GM19351 (cell line): ENCODE data around the gene EIF3J.
"Not testable (repeated sequence)": the region's sequence is repeated elsewhere in the genome, so short reads cannot be mapped to it uniquely, and the experiment has no call there.

Experiments used
- ATAC-seq: cut with Tn5 transposase; IDR thresholded peaks from one replicate; pipeline ENCODE4 v1.9.1; 2021; ENCODE audit warnings: mild to moderate bottlenecking, moderate library complexity; ENCODE audit not compliant: unreplicated experiment

EIF3J gene, protein sequence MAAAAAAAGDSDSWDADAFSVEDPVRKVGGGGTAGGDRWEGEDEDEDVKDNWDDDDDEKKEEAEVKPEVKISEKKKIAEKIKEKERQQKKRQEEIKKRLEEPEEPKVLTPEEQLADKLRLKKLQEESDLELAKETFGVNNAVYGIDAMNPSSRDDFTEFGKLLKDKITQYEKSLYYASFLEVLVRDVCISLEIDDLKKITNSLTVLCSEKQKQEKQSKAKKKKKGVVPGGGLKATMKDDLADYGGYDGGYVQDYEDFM

DNA sequence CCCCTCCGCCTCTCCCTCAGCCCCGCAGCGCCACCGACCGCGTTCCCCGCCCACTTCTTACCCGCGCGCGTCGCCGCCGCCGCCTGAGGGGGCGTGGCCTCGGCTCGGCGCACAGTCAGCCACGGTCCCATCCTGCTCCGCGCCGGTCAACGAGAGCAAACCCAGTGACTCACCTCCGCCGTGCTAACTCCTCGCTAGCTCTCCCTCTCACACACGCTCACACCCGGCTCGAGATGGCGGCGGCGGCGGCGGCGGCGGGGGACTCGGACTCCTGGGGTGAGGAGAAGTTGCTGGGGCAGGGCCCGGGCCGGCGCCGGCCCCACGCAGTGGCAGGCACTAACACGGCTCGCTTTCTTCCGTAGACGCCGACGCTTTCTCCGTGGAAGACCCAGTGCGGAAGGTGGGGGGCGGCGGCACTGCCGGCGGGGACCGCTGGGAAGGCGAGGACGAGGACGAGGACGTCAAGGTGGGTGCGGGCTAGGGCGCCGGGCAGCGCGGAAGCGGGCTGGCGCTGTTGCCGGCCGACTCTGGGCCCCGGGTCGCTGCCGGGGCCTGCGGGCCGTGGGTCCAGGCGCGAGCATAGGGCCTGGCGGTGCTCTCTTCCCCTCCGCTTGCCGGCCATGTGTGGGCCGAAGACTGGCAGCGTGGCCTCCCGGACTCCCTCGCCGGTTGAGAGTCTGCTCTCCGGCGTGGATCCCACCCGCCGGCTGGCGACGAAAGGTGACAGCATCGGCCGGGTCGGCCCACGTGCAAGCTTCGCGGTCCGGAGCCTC is at the start of gene EIF3J:
Gene EIF3J, plus strand, starts transcription at position 186 of the 773 bp plus-strand sequence. Its CDS starts 48 bp downstream, at position 234.
- ATAC-seq: peak; percentile 87

DNA sequence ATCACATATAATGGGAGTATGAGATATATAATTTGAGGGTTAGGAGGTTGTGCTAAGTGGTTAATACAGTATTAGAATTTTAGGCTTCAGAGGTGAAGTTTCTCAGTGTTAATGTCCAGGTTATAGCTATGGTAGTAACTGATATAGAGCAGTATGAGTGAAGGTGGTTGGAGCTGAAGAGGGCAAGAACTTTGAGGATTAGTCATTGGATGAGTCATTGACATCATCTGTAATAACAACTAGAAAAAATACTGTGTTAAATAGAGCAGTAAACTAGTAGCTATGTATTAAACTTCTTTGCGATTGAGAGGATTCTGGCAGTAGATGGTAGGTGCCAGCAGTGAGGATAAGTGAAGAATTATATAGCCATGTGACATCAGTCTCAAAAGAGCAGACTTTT is 47.5 kb upstream of the EIF3J start:
- no peak for ATAC-seq

DNA sequence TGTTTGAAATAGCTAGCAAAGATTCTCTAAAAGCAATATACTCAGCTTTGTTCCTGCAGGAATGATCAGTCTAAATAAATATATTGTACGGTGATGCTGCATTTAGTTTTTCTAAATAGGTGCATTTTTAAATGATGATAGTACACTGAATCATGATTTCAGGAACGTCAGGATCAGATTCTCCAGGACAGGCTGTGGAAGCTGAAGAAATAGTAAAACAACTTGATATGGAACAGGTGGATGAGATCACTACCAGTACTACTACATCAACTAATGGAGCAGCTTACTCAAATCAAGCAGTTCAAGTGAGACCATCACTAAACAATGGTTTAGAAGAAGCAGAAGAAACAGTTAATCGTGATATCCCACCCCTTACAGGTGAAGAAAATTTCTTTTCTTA is 46.3 kb upstream of the EIF3J start:
- no peak for ATAC-seq

DNA sequence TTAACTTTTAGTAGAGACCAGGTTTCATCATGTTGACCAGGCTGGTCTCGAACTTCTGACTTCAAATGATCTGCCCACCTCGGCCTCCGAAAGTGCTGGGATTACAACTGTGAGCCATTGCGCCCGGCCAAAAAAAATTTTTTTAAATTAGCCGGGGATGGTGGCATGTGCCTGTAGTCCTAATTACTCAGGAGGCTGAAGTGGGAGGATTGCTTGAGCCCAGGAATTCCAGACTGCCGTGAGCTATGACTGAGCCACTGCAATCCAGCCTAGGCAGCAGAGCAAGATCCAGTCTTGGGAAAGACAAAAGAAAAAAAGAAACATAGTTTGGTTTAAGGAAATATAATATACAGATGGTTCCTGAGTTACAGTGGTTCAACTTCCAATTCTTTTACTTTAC is 44.9 kb upstream of the EIF3J start:
- ATAC-seq: no peak

DNA sequence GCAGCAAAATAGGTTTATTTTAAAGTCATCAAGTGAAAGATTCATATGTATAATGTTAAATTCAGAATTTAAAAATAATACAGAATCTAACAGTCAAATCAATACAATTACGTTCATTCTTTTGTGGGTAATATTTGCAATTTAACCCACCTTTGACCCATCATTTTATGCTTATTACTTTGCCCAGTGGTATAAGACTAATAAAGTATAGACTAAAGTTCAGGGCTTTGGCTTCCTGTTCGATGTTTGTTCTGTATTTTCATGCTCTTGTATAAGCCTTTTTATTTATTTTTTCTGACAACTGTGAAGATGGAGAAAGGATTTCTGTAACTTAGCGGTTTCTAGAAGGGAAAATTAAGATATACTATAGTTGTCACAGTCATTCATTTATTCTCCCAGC is 44.3 kb upstream of the EIF3J start:
- no peak for ATAC-seq

DNA sequence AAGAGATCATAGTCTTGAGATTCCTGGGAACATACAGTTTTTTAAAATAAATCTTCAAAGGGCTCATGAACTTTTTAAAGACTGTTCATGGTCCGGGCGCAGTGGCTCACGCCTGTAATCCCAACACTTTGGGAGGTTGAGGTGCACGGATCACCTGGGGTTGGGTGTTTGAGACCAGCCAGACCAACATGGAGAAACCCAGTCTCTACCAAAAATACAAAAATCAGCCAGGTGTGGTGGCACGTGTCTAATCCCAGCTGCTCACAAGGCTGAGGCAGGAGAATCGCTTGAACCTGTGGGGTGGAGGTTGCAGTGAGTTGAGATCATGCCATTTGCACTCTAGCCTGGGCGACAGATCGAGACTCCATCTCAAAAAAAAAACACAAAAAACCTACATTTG is 41.4 kb upstream of the EIF3J start:
- ATAC-seq: no peak

DNA sequence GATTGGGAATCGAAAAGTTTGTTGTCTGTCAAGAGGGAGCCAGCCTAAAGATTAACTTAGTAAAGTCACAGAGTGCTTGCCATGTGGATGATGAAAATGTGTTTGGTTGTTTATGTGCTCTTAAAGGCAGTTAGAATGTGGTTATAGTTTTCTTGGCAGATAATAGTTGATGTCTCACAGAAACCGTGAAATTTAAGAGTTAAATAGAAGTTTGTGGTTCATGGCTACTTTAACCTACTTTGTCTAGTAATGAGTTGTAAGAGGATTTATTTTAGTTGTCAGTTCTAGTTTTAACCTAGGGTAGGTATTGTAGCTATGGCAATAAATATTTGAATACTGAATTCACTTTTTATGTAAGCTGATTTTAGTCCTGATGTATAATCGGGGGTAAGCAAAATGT is 36.4 kb upstream of the EIF3J start:
- no peak for ATAC-seq

DNA sequence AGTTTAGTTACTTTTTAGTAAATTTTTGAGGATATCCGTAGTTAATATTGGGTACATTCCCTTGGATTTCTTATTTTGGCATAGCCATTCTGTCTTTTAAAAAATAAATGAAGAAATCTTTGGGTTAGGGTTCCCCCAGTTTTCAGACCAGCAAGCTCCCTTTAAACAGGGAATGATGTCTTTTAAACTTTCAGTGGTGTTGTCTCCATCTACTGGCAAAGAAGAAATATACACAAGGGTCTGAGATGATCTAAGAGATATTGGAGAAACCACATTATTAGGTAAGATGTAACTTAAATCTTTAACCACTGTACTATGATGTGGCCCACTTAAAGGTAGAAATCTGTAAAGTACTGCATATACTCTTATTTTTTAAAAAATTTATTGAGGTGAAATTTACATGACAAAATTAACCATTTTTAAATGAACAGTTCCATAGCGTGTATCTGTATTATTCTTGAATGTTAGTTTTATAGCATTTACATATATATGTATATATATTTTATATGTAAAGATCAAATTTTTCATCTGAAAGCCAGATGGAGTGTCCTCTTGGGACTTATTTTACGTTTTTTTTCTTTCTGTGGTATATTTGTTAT is 35.1 kb upstream of the EIF3J start:
- no peak for ATAC-seq

DNA sequence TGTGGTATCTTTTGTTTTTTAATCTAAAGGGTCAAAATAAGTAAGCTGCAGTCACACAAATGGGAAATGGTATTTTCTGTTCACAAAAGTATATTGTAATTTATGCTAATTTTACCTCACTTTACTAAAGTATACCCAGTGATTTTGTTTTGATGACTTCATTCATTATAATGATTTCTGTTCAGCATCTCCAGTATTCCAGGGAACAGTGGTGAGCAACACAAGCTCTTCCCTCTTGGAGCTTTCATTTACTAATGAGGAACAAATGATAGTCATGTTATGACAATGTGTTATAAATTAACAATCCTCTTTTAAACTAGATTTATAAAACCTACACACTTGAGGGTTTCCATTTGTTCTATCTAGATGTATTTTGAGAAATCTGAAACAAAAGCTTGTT is 20.5 kb upstream of the EIF3J start:
- no peak for ATAC-seq

DNA sequence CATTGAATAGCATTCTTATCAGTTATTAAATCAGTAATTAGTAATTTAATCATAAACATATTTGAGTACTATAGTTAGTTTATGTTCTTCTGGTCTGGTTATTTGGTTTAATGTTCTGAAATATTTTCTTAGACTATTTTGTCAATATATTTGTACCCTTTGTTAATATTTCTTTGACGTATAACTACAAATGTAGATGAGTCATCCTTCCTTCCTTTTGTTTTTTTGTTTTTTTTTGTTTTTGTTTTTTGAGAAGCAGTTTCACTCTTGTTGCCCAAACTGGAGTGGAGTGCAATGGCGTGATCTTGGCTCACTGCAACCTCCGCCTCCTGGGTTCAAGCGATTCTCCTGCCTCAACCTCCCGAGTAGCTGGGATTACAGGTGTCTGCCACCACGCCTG is 17.4 kb upstream of the EIF3J start:
- no peak for ATAC-seq

DNA sequence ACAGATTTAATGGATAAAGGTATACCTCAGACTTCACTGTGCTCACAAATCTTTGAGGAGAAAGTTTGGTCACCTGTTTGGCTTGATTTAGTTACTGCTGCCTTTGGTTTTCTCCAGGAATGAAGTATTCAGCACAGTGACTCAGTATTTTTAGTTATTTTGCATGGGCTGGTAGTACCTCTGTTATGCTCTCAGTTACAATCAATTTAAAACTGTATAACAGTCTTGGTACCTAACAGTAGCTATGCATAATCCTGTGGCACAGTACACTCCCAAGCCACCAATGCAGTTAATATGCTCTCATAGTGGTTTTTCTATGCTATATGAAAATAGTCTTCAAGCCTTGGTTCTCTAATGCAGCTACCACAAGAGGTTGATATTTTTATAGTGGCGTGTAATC is 11.9 kb upstream of the EIF3J start:
- no peak for ATAC-seq

DNA sequence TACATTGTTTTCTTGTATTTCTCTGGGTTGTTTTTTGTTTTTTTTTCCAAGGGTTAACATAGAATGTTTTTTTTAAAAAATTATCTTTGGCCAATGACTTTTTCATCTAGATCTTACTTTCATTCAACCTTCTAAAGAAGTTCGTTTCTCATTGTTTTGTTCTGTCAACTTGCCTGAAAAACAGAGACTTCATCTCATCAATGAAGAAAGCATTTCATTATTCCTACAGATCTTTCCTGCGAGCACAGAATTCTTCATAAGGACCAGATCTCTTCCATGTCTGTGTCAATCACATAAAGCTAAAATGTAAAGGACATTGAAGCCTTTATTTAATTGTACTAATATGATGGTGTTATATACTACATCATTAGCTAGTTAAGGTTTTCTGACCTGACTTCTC is 9.7 kb upstream of the EIF3J start:
- ATAC-seq: no peak

DNA sequence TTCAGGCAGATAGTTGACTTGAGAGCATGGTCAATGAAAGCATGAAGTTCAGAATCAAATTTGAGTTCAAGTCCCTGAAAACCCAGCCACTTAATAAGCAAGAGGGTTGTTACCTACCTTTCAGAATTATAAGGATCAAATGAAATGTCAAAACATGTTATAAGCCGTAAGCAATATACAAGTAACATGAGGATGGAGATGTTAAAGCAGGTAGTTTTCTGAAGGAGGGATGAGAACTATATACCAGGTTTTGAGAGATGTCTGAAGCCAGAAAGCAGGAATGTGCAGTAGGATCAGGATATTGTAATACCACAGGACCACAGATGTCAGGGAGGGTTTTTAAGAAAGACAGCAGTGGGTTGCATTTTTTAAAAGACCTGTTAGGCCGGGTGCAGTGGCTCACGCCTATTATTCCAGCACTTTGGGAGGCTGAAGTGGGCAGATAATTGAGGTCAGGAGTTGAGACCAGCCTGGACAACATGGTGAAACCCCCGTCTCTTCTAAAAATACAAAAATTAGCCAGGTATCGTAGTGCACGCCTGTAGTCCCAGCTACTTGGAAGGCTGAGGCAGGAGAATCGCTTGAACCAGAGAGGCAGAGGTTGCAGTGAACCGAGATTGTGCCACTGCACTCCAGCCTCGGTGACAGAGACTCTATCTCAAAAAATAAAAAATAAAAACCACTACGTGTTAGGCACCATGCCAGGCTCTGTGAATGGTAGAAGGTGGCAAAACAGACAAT is 6.9 kb upstream of the EIF3J start:
- no peak for ATAC-seq

DNA sequence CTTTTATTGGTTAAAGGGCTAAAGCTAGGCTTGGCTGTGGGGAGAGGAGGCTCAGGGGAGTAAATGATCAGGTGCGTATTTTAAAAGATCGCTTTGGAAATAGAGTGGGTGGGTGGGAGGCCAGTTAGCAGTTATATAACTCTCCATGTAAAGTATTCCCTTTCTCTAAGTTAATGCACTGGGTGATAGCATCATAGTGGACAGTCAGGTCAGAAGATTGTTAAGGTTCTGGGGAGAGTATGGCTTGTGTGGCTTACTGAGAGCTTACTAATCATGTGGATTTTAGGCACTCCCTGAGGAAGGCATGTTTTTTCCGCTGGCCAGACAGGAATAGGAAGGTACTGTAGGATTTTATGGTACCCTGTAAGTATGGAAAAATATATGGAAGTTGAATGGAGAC is 6.3 kb upstream of the EIF3J start:
- no peak for ATAC-seq

DNA sequence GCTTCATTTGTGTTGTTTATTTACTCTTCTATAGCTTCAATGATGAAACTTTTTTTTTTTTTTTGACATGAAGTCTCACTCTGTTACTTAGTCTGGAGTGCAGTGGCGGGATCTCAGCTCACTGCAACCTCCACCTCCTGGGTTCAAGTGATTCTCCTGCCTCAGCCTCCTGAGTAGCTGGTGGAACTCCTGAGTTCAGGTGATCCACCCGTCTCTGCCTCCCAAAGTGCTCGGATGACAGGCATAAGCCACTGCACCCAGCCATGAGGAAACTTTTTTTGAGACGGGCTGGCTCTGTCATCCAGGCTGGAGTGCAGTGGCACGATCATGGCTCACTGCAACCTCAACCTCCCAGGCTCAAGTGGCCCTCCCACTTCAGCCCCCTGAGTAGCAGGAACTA is 4.7 kb upstream of the EIF3J start:
- not testable (repeated sequence) for ATAC-seq

DNA sequence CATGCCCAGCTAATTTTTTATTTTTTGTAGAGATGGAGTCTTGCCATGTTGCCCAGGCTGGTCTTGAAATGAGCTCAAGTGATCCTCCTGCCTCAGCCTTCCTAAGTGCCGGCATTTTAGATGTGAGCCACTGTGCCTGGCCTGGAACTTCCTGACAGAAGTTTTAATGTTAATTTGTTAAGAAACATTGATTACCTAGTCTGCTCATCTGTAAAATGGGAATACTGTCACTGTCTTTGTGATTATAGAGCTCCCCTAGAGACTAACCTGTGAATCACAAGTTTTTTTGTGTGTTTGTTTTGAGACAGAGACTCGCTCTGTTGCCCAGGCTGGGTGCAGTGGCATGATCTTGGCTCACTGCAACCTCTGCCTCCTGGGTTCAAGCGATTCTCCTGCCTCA is 4.3 kb upstream of the EIF3J start:
- no peak for ATAC-seq

DNA sequence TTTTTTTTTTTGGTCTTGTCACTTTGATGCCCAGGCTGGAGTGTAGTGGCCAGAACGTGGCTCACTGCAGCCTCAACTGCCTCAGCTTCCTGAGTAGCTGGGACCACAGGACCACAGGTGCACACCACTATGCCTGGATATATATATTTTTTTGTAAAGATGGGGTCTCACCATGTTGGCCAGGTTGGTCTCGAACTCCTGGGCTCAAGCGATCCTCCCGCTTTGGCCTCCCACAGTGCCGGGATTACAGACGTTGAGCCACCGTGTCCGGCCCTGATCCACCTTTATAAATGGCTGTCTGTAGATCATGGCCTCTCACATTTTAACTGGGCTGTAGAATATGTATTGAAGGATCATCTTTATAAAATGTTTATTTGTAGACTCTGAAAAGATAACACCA is 1.9 kb upstream of the EIF3J start:
- ATAC-seq: no peak

DNA sequence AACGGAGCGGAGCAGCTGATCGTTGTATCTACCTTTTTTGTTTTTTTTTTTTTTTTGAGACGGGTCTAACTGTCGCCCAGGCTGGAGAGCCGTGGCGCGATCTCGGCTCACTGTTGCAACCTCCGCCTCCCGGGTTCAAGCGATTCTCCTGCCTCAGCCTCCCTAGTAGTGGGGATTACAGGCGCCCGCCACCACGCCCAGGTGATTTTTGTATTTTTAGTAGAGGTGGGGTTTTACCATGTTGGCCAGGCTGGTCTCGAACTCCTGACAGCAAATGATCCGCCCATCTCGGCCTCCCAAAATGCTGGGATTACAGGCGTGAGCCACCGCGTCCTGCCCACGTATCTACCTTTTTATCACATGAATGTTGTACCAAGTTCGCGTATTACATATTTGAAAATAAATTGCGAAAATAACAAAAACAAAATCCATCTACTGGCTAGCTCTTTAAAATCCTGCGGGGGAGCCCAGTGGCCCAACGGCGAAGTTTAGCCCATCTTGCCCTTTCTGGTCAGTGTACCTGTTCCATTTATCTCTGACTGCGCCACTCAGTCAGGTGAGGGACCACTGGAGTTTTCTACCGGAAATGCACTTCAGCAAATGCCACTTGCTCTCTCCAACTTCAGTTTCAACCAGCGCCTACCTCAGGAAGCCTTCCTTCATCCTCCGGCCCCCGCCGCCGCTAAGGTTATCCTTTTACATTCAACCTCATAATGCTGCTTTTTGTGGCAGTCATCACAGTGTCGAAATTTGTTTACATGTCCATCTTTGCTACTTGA is 1.2 kb upstream of the EIF3J start:
- ATAC-seq: no peak

DNA sequence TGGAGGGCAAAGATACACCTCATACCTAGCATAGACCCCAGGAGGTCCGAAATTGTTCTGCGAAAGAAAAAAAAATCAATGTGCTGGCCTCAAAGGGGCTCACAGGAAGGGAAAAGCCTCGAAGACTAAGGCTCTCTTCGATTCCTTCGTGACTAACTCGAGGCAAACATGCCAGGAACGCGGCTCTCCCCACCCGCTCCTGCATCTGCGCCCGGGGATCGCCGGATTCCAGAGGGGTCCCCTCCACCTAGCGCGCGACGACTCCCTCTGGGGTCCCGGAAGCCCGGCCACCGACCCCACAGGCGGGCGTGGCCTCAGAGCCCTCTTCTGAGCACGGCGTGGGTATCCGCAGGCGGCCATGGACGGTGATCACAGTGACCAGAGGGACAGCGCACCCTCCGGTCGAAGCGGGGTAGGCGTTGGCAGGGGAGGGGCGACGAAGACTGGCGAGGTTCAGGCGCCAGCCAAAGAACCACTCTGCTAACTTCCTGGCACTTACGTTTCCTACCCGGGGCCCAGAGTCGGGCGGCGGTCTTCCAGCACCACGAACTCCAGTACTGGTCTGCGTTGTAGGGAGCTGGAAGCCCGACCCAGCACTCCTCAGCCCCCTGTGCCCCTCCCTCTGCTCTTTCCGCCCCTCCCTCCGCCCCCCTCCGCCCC is 515 bp upstream of the EIF3J start:
- ATAC-seq: peak; percentile 55

DNA sequence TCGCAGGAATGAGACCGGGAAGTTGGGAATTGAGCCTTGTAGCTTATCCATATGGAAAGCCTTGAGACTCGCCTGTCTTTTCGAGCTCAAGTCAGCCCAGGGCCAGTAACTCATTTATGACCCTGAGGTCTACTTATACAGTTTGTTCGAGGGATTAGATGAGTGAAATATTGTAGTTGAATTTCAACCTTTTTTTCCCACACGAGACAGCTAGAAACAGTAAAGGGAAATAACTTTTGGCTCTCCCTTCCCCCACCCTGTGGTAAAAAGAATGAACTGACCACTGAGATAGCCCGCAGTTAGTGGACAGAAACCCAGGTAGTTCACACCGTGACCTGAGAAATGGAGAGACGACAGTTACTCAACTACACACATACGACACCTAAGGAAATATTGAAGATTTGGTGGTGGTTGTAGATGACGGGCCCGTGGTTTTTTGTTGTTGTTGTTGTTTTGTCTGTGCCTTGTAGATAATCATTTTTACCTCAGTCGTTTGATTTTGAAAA is 841 bp downstream of the EIF3J start:
- no peak for ATAC-seq
